ENCODE results near the gene LILRA5. TPM values are rescaled to one million over a fixed set of nuclear protein-coding genes. Genes with fewer than 3 reads are reported as not detected.

Gene LILRA5
- not detected in 2 replicates for total RNA-seq (2021; fragmentation: NEBNext Ultra II Directional; extraction: Animal tissue kit (Norgen Biotek cat#: 25700))
- not detected in 2 replicates for polyA plus RNA-seq (2011; rRNA removed)
- polyA plus RNA-seq (2011; cell fraction: cytosol; rRNA removed) = not detected
- not detected for polyA plus RNA-seq (2011; cell fraction: nucleus; rRNA removed)
- polyA plus RNA-seq (2012, experiment 1 of 2) = not detected in 4 replicates
- polyA plus RNA-seq (2012, experiment 2 of 2) = not detected
- not detected for polyA plus RNA-seq (2013, experiment 1 of 2)
- polyA plus RNA-seq (2013, experiment 2 of 2) = not detected
- polyA minus RNA-seq (2011; rRNA and poly(A)+ RNA removed) = not detected in 2 replicates
- not detected for polyA minus RNA-seq (2011; cell fraction: cytosol; rRNA and poly(A)+ RNA removed)
- polyA minus RNA-seq (2011; cell fraction: nucleus; rRNA and poly(A)+ RNA removed) = not detected
- long read RNA-seq, experiment 1 = 0 reads
- long read RNA-seq, experiment 2 = 0 reads

- Histone ChIP-seq H3K4me2 (ENCODE audit: insufficient read depth in 1 of 2, low read depth in 2 of 2, low read length in 2 of 2) (no peak within 1 kb of the TSS), H3K18ac (ENCODE audit: extremely low read depth, low read length) (no peak within 1 kb of the TSS), H2BK5ac (ENCODE audit: low read depth, low read length) (0 out of 2 replicates have a peak within 1 kb of the TSS, but pooled peaks have one; percentile 21), H2BK15ac (ENCODE audit: low read length) (no peak within 1 kb of the TSS), H3K79me2 (ENCODE audit: control insufficient read depth in 1 of 2, insufficient read depth in 2 of 2, low read length in 2 of 2) (no peaks in the 10 kb centered on the region), H2AK5ac (ENCODE audit: low read depth, low read length) (no peak within 1 kb of the TSS), H3K23ac (ENCODE audit: insufficient read length) (no peak within 1 kb of the TSS), H4K91ac (replicated peaks; ENCODE audit: insufficient read length, low read length) (no peak within 1 kb of the TSS), H4K20me1 (replicated peaks in 1 of 2; ENCODE audit: control insufficient read depth in 1 of 2, insufficient read depth in 2 of 2, low read length in 2 of 2) (peaks cover 0 to 1% of the 10 kb centered on the region in 2 experiments), H3K9ac (replicated peaks in 1 of 4; ENCODE audit: extremely low read depth in 1 of 4, low read depth in 3 of 4, low read length in 3 of 4) (no peak within 1 kb of the TSS), H2BK120ac (replicated peaks; ENCODE audit: low read depth, low read length) (no peak within 1 kb of the TSS), H4K5ac (ENCODE audit: insufficient read length, low read depth, low read length) (no peak within 1 kb of the TSS), H4K8ac (ENCODE audit: extremely low read depth, insufficient read depth, low read length) (peak within 1 kb of the TSS; percentile 28; the same call in 1 of the 2 replicates), H3K23me2 (ENCODE audit: low read depth, low read length) (no peaks in the 10 kb centered on the region), H3K14ac (ENCODE audit: insufficient read length) (no peak within 1 kb of the TSS), H3K4ac (replicated peaks; ENCODE audit: insufficient read length, low read depth, low read length) (no peak within 1 kb of the TSS), H3K9me3 (ENCODE audit: insufficient read depth in 2 of 2, low read depth in 1 of 2, low read length in 1 of 2) (no peaks in the 10 kb centered on the region), H2AFZ (ENCODE audit: low read length) (no peak within 1 kb of the TSS), H3K27me3 (replicated peaks in 1 of 4; ENCODE audit: control insufficient read depth in 3 of 4, extremely low read depth in 1 of 4, insufficient read depth in 3 of 4, low read length in 3 of 4) (no peaks in the 10 kb centered on the region), H3K27ac (ENCODE audit: low read depth, low read length) (no peak within 1 kb of the TSS), H2BK12ac (ENCODE audit: low read depth, low read length) (no peak within 1 kb of the TSS), H3K4me3 (ENCODE audit: extremely low read depth in 1 of 4, insufficient read depth in 2 of 4, low read depth in 3 of 4, low read length in 4 of 4) (no peak within 1 kb of the TSS), H3K79me1 (ENCODE audit: low read depth, low read length) (no peaks in the 10 kb centered on the region), H2BK20ac (ENCODE audit: low read length) (no peak within 1 kb of the TSS), H3K56ac (replicated peaks; ENCODE audit: insufficient read length, low read depth, low read length) (no peak within 1 kb of the TSS), H3K4me1 (replicated peaks in 1 of 4; ENCODE audit: control insufficient read depth in 3 of 4, insufficient read depth in 4 of 4, low read length in 3 of 4) (no peaks in the 10 kb centered on the region; a peak in 1 of 7 replicates), H3K36me3 (ENCODE audit: control insufficient read depth in 2 of 4, insufficient read depth in 4 of 4, low read length in 3 of 4) (no peaks in the 10 kb centered on the region)
- WGBS, 2 experiments (ENCODE audit: extremely low coverage in 1 of 2, insufficient coverage in 1 of 2, insufficient read length in 1 of 2, insufficient replicate concordance in 2 of 2, low coverage in 1 of 2, low lambda C conversion rate in 2 of 2, missing lambda C conversion rate in 1 of 2) = 86% methylated on average over 13 of the region's 13 CpGs; no CpG with 5 or more reads in 1 of the 2 experiments
- DNase-seq (ENCODE audit: low read depth in 1 of 2, low spot score in 2 of 2) = no peak
- ChIA-PET POLR2A (ENCODE audit: partially characterized antibody) (no interaction called here), CTCF (ENCODE audit: partially characterized antibody) (interaction anchor here (1.0 kb wide), 1 partner anchor 47 kb away, joined by 3 read pairs; no protein-coding TSS in a partner anchor)
- FAIRE-seq = no peak
- no peak for TF ChIP-seq NANOG (IDR thresholded peaks at IDR 0.05; ENCODE audit: insufficient read depth, low read depth, low read length, poor library complexity, severe bottlenecking)
- no peak for TF ChIP-seq EP300 (IDR thresholded peaks at IDR 0.05; ENCODE audit: borderline replicate concordance in 1 of 2, low read depth in 2 of 2, low read length in 2 of 2)
- TF ChIP-seq MAX (IDR thresholded peaks at IDR 0.05) = no peak
- no peak for TF ChIP-seq SUZ12 (IDR thresholded peaks at IDR 0.05; ENCODE audit: low read length)
- no peak for TF ChIP-seq SIN3A (conservative IDR thresholded peaks at IDR 0.05 in 1 of 2, IDR thresholded peaks at IDR 0.05 in 1 of 2; ENCODE audit: low read depth in 1 of 2, low read length in 2 of 2)
- no peak for TF ChIP-seq SRF (IDR thresholded peaks at IDR 0.05; ENCODE audit: low read depth, low read length)
- TF ChIP-seq SIRT6 (IDR thresholded peaks at IDR 0.05; ENCODE audit: low read length) = no peak
- TF ChIP-seq TBP (IDR thresholded peaks at IDR 0.05; ENCODE audit: low read depth, low read length) = no peak
- TF ChIP-seq CHD2 (IDR thresholded peaks at IDR 0.05; ENCODE audit: low read length) = no peak
These were observed at the start of gene LILRA5 for GRCh38 chr19:54312436-54313377. TSS of gene LILRA5 (minus strand) at chr19:54313166. CDS start at chr19:54313019, 147 bp downstream.

Data from H1 (cell line).